ENCODE measurements around the gene RTF1. TPM values are rescaled to one million over a fixed set of nuclear protein-coding genes. Genes with fewer than 3 reads are reported as not detected.

Gene RTF1
- total RNA-seq, 4 donors from 2014 or later, result 15.2 to 33.0 (median 23.8) TPM

DNA sequence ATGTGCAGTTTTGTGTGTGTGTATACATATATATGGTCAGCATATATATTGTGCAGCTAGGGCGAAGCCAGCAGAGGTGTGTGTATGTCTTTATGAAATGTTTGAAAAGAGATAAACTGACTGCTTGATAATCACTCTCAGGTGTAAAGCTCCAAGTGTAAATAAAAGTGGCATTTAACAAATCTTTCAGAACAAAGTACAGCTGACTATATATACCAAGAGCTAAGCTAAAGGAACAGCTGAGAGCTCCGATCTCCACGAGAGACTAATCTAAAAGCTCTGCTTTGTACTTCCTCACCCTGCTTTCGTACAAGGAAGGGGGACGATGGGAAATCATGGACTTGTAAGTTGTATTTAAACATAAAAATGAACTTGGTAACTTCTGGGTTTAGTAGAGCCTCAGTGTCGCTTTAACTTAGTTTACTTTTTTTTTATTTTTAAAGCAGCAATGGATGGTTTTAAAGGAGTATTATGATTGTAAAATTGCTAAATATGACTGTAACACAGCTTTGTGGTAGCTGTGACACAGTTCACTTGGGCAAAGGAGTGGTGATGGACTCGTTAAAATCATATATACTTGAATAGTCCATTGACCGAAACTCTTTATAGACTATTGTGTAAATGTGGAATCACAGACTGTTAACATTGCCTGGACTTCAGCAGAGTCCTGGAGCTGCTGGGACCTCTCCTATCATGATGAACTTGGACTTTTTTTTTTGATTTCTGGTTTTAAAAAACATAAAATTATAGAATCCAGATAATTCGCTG is 65.4 kb downstream of the RTF1 start:
- Histone ChIP-seq H3K27ac (peak overlapping the region in 1 of 4 donors; percentile 43), H3K4me1 (peaks cover 0 to 3% (median 0%) of the 10 kb centered on the region in 4 donors), H3K36me3 (peaks cover 0 to 55% (median 0%) of the 10 kb centered on the region in 3 donors), H3K27me3 (no peaks in the 10 kb centered on the region), H3K9me3 (no peaks in the 10 kb centered on the region), H3K4me3 (no peak overlapping the region)
- DNase-seq, result no peak
- no peak for TF ChIP-seq CTCF (IDR thresholded peaks at IDR 0.05)
- no peak for TF ChIP-seq POLR2A (IDR thresholded peaks at IDR 0.05)

DNA sequence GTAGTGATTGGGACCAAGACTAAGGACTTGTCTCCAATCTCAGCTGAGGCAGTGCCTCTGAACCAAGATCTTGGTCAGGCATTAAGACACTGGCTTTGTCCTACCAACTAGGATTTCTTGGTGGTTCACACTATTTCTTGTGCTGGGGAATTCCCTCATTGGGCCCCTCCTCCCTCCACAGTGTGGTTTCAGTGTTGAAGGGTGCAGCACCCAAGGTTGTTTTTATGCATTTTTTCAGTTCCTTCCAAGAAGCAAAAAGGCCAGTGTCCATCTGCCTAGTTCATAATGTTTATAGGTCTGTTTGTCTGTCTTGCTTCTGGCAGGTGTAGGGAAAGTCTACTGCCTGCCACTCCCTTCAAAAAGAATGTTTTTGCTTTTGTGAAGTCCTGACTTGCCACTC is 66.2 kb downstream of the RTF1 start:
- Histone ChIP-seq H3K27ac (peak overlapping the region in 1 of 4 donors; percentile 25), H3K9me3 (no peaks in the 10 kb centered on the region), H3K36me3 (peaks cover 0 to 47% (median 0%) of the 10 kb centered on the region in 3 donors), H3K4me1 (peaks cover 0 to 3% (median 0%) of the 10 kb centered on the region in 4 donors), H3K4me3 (peak overlapping the region in 1 of 4 donors; percentile 12), H3K27me3 (no peaks in the 10 kb centered on the region)
- TF ChIP-seq POLR2A (IDR thresholded peaks at IDR 0.05), result no peak
- TF ChIP-seq CTCF (IDR thresholded peaks at IDR 0.05), result no peak
- DNase-seq, result peak in 1 of 3 donors; percentile 31

DNA sequence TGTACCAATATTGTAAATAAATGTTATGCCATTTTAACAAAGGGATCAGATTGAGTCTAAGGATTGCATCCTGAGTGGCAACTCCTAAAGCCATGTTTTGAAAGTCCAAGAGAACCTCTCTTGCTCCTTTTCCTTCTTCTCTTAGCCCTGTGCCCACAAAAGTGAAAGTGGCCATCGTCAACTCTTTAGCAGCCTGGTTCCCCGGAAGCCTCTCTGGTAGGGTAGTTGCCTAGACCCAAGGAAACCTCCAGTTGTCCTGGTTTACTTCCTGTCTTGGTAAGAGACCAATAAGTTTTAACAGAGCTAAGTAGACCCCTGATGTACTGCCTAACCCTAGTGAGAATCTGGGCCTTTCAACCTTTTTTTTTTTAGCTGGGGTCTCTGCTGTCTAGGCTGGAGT is 66.6 kb downstream of the RTF1 start:
- peaks cover 0 to 43% (median 0%) of the 10 kb centered on the region in 3 donors for H3K36me3 ChIP-seq

DNA sequence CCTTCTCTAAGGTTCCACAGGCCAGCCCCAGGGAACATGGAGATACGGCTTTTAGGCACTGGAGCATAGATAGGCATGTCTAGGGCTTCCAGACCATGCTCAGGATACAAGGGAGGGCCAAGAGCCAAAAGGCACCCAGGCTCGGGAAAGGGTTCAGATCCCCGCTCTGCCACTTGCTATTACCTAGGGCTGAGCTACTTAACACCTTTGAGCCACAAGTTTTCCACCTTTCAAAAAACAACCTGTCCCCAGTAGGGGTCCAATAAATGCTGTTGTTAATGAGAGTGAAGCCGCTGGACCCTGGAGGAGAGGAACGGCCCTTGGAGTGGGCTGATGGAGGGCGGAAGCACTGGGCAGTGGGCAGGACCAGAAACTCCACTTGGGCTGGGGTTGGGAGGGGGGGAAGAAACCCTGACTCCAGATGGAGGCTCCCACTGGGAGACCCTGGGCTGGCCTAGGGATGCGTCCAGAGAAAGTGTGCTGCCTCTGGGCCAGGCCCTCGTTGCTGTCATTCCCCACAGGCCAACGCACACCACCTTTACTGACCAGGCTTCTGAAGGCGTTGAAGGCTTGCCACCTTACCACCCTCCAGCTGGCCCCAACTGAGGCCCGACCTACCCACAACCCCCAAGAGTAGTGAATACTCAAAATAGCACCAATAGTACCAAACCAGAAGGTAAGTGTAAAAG is 68.2 kb downstream of the RTF1 start:
- no peaks in the 10 kb centered on the region for H3K27me3 ChIP-seq
- peaks cover 0 to 3% (median 0%) of the 10 kb centered on the region in 4 donors for H3K4me1 ChIP-seq
- H3K4me3 ChIP-seq, result no peak overlapping the region
- no peak overlapping the region for H3K27ac ChIP-seq
- DNase-seq, result no peak
- no peaks in the 10 kb centered on the region for H3K9me3 ChIP-seq
- TF ChIP-seq CTCF (IDR thresholded peaks at IDR 0.05), result no peak
- TF ChIP-seq POLR2A (IDR thresholded peaks at IDR 0.05), result no peak
- H3K36me3 ChIP-seq, result peaks cover 0 to 28% (median 0%) of the 10 kb centered on the region in 3 donors

More for the DNA sequence above, 66.6 kb downstream of the RTF1 start:
- peaks cover 0 to 3% (median 0%) of the 10 kb centered on the region in 4 donors for H3K4me1 ChIP-seq
- peak overlapping the region in 1 of 4 donors; percentile 12 for H3K4me3 ChIP-seq
- no peaks in the 10 kb centered on the region for H3K9me3 ChIP-seq
- TF ChIP-seq CTCF (IDR thresholded peaks at IDR 0.05) (no peak), POLR2A (IDR thresholded peaks at IDR 0.05) (no peak)
- H3K27me3 ChIP-seq, result no peaks in the 10 kb centered on the region
- DNase-seq, result no peak
- H3K27ac ChIP-seq, result peak overlapping the region in 1 of 4 donors; percentile 25

DNA sequence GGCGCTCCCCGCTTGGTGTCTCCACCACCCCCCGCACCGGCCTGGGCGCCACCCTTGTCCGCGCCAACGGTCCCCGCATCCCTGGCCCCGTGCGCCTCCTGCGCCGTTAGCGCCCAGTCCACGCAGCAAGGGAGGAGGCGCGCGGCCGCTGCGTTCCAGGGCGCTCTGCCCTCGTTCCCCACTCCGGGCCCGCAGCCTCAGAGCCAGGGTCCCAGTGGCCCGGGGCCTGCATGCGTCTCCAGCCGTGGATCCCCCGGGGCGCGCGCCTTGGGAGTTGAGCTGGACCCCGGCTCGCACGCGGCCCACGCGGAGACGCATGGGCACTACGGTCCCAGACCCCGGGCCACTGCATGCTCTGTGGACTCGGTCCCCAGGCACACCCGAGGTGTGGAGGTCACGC is 69.4 kb downstream of the RTF1 start:
- TF ChIP-seq CTCF (IDR thresholded peaks at IDR 0.05) (no peak), POLR2A (IDR thresholded peaks at IDR 0.05) (no peak)
- Histone ChIP-seq H3K27me3 (no peaks in the 10 kb centered on the region), H3K9me3 (no peaks in the 10 kb centered on the region), H3K4me3 (no peak overlapping the region), H3K36me3 (peaks cover 0 to 16% (median 0%) of the 10 kb centered on the region in 3 donors), H3K27ac (no peak overlapping the region), H3K4me1 (peaks cover 0 to 3% (median 0%) of the 10 kb centered on the region in 4 donors)
- no peak for DNase-seq

Data from Peyer's patch (tissue), 4 donors.